ENCODE results near the gene LRP1B.
"Not testable (repeated sequence)": the region's sequence is repeated elsewhere in the genome, so short reads cannot be mapped to it uniquely, and the experiment has no call there.

The LRP1B gene

GRCh38 chr2:140457483-140457882 lies 1673.3 kb downstream of the LRP1B start:
- DNase-seq = no peak

DNA sequence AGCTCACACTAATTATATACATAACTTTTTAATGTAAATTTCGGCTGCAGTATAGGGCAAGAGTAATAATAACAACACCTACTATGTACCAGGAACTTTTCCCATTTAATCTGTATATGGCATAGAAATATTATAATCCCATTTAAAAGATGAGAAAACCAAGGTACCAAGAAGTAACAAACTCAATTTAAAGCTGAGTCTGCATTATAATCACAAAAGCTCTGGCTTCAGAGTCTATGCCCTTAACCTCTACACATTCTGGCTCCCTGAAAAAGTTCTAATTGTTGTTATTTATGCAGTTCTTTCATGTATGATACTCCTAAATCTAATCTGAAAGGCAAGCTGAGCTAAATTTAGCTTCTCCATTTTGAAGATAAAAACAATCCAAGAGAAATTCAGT lies 1675.5 kb downstream of the LRP1B start:
- no peak for DNase-seq

- DNase-seq = no peak
These were observed 1676.1 kb downstream of the LRP1B start for GRCh38 chr2:140454717-140455116.

DNA sequence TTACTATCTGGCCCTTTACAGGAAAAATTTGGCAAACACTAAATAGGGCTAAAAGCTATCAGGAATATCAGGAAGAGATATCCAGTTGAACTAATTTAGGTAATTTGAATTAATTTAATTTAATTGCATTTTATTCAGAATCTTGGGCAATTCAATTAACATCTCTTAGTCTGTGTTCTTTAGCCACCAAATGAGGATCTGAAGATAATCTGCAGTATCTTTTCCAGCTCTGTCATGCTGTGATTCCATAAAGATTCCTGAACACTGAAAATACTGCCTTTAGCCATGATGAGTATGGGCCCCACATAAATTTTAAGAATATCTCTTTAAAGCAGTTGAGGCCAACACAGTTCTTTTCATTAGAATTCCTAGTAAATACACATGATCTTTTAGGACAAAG lies 1679.5 kb downstream of the LRP1B start:
- no peak for DNase-seq

DNA sequence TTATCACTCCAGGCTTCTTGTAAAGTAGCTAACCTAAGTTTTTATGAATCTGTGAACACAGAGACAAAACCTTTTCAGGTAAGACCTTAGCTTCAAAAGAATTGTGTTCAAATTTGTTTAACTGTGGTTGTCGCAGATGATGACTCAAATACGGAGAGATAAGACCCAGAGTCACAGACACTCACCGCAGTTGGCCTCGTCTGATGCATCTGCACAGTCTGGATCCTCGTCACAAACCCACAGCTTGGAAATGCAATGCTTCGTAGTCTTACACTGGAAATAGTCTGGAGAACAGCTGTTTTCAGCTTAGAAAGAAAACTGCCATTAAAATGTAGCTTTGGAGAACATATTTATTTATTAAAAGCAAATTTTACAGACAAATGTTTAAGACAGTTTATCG lies 1688.5 kb downstream of the LRP1B start:
- DNase-seq = no peak

DNA sequence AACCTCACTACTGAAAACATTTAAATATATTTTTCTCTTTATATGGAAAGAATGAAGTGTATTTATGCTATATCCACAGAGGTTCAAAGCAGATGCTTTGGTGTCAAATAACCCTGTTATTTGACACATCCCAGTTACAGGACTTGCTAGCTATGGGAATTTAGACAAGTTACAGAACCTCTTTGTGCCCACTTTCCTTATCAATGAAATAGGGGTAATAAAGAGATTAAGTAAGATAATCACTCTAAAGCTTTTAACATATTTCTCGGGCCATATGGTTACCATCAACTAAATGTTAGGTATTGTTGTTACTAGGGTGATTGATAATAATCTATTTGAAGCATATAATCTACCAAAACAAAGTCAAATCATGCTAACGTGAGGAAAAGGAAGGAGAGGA lies 1690.0 kb downstream of the LRP1B start:
- DNase-seq = no peak

- DNase-seq = no peak
These were observed 1693.9 kb downstream of the LRP1B start for GRCh38 chr2:140436936-140437335.

DNA sequence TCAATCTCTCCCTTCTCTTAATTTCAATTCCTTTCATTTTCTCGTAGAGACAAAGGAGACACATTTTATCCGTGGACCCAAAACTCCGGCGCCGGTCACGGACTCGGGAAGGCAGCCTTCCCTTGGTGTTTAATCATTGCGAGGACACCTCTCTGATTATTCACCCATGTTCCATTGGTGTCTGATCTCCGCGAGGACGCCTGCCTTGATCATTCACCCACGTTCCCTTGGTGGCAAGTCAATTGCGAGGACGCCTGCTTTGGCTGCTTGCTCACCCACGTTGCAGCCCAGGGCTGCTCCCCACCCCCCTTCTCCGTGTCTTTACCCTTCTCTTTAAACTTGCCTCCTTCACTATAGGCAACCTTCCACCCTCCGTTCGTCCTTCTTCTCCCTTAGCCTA lies 1703.8 kb downstream of the LRP1B start:
- not testable (repeated sequence) for DNase-seq

DNA sequence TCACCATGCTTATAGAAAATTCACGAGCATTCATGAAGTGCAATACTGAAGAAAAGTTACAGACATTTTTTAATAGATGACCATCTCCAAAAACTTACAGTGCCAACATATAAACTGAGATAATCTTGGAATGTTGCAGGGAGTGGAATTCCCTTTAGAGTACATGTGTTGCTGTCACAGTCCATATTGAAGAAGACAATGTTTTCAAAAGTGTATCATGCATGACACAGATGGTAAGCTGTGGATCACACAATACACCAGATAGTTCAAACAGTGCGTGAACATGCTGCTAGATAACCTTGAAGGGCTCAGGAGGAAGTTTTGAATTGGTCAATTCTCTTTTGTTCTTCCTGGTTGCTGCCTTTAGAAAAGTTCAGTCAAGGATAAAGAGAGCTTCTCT lies 1706.3 kb downstream of the LRP1B start:
- no peak for DNase-seq

GRCh38 chr2:140422759-140423158 lies 1708.1 kb downstream of the LRP1B start:
- DNase-seq = no peak

DNA sequence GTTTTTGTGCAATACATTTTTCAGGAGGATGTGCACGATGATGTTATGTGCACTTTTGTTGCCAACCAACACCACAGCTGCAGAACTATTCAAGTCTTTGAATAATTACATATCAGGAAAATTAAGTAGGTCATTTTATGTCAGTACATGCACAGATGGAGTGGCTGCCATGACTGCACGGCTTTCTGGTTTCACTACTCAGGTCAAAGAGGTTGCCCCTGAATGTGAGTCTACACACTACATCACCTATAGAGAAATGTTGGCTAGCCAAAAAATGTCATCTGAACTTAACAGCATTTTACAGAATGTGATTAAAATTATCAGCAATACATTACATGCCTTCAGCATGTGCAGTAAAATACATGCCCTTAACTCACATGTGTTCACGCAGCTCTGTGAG lies 1713.3 kb downstream of the LRP1B start:
- no peak for DNase-seq

DNA sequence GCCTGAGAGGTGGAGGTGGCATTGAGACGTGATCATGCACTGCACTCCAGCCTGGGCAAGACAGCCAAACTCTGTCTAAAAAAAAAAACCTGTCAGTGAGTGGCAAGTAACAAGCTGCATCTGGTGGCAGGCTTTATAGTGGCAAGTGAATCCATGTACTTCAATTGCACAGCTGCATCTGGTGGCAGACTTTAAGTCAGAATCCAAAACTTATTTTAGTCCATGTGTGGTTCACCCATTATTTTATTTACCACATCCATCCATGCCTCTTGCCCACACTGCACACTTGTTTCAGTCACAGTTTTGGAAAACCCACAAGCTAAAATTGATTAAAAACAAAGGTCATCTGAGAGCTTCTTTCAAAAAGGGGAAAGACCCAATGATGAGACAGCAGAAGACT lies 1714.2 kb downstream of the LRP1B start:
- DNase-seq = no peak

GRCh38 chr2:140415035-140415434 lies 1715.8 kb downstream of the LRP1B start:
- peak; percentile 14 for DNase-seq

- no peak for DNase-seq
These were observed 1720.1 kb downstream of the LRP1B start for GRCh38 chr2:140410695-140411094.

- no peak for DNase-seq
These were observed 1729.8 kb downstream of the LRP1B start for GRCh38 chr2:140401056-140401455.

DNA sequence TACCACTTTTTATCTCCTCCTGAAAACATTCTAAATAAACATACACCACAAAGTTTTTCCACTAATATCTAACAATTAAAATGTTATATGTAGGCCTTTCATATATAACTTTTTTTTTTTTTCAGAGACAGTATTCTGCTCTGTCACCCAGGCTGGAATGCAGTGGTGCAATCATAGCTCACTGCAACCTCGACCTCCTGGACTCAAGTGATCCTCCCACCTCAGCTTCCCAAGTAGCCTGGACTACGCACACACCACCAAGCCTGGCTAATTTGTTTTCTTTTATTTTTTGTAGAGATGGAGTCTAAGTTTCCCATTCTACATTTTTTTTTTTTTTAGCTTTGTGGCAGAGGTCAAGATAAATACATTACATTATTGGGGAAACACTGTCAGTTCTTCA lies 1738.0 kb downstream of the LRP1B start:
- no peak for DNase-seq

DNA sequence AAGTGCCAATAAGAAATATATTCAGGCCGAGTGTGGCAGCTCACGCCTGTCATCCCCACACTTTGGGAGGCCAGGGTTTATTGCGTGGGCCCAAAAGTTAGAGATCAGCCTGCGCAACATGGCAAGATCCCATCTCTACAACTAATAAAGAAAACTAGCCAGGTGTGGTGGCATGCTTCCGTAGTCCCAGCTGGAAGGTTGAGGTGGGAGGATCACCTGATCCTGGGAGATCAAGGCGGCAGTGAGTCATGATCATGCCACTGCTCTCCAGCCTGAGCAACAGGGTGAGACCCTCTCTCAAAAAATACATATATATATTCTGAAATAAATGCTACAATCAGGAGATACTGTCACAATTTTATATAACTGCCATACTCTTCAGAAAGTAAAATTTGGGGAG lies 1745.9 kb downstream of the LRP1B start:
- no peak for DNase-seq

GRCh38 chr2:140383781-140384180 lies 1747.0 kb downstream of the LRP1B start:
- DNase-seq = no peak

DNA sequence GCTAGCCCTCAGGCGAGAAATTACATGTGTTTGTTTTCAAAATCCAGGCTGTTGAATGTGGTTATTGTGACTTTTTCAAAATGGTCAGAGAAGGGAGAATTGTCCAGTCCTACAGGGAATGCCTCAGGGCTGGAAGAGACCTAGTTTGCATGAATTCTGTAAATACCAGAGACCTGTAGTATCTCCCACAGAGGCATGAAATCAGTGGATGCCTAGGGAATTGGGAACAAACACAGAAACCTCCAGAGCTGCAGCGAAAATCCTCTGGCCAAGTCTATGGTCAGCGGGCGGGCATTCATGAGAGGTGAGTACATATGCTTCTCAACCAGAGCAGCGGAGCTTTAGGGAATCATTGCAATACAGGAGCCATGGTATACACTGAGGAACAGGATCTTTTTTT lies 1754.1 kb downstream of the LRP1B start:
- no peak for DNase-seq

- no peak for DNase-seq
These were observed 1767.7 kb downstream of the LRP1B start for GRCh38 chr2:140363131-140363530.

DNA sequence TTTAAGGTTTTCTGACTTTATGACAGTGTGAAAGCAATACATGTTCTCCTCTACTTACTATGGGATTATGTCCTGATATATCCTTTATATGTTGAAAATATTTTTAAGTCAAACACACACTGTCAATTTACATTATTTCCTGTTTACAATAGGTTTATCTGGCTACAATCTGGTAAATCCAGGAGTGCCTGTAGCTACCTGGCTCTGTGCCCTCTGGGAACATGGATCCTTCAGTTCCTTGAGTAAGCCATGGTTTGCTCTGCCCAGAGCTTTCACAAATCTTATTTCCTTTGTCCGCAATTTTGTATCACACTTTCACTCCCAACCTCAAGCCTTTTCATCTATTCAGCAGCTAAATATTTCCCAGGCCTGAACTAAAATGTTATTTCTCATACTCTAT lies 1768.5 kb downstream of the LRP1B start:
- DNase-seq = no peak

DNA sequence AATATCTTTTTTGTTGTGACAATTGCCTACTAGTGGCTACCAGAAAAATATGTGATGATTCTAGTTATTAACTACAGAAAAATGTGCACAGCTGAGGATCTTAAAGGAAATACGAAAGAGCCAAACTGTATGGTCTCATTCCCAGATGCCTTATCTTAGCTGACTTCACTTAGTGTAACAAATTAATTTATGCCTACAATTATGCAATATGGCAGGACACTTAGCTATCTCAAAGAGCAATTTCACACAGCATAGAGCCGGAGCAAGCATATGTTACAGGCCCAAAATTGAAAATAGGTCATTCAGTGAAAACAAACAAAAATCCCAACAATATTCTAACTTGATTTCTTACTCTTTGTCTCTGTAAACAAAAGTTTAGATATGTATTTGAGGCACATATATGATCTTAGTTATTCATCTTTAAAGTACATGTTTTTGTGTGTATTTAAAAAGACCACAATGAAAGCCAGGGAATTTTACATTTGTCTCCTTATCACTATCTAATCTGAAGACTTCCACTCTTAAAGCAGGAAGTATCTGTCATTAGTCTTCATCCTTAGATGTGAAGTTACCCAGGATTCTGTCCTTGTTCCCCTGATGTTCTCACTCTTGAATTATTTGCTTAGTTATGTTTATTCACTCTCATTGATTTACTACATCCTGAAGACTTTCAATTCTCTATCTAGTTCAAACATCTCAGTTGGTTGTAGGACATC lies 1771.6 kb downstream of the LRP1B start:
- DNase-seq = no peak

DNA sequence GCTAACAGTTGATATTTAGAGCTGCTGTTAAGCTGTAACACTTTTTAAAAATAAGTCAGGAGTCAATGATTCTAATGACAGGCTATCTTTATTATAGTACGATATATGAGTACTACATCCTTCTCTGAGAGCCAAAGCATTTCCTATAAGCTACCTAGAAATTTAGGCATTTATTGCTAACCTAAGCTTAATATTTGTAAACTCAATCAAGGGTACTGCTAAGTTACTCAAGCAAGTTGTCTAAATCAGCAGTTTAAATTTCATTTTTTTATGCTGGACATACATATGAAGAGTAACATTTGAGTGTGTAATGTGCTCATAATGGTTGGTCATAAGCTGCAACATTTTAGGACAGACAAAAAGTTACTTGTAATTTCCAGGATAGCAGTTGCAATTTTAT lies 1774.1 kb downstream of the LRP1B start:
- no peak for DNase-seq

DNA sequence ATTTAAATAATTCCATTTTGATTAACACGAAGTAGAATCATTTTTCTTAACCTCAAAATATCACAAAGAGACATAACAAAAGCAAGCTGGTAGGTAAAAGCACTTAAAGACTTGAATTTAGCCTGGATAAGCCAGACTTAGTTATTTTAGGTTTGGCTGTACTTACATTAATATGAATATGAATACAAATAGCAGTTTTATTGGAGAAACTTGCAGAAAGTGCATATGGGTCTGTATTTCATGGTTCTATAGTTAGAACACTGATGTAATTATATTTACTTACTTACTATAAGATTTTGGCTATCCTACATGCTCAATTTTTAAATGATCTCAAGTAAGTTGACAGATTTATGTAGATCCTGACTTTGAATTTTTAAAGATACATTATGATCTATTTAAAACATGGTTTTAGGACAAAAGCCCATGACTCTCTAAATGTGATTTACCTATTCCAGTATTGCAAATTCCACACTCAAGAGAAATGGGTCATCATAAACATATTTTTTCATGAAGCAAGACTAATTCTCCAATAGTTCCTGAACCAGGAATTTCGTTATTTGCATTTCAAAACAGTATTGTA lies 1775.2 kb downstream of the LRP1B start:
- no peak for DNase-seq

DNA sequence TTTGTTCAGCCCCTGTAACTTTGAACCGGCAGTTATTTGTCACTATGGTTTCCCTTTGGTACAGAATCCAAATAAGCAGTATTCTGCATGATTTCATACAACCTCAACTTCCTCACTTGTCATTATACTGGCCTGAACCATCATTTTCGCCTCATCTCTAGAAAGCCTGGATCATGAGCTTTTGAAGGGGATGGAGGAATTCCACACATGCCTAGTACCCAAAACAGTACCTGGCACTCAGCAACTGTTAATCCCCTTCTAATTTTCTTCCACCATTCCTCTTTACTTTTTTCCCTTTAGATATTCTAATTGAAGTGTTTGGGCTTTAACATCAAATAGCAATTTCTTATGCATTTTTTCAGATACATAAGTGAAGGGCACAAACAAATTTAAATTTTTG lies 1776.3 kb downstream of the LRP1B start:
- no peak for DNase-seq

Measured in GDM1 (cell line).